ENCODE measurements around the gene LAMA1.

The LAMA1 gene

DNA sequence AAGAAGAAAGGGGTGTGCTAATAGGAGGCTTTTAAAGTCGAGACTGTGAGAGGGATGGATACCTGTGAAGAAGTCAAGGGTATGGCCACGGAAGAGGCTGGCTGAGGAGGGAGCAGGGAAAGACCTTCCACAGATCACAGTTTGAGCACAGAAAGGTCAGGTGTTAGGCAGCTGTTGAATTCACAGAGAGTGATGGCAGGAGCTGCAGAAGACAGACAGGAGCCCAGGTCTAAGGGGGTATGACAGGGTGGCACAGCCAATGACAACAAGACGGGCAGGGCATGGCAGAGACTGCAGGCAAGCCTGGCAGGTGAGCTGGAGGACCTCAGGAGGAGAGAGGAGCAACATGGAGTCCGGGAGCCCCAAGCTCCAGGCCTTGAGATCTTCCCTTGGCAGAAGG lies 163.1 kb downstream of the LAMA1 start:
- no peaks in the 10 kb centered on the region for H3K36me3 ChIP-seq
- no peaks in the 10 kb centered on the region for H3K27me3 ChIP-seq
- H3K27ac ChIP-seq: no peak overlapping the region
- TF ChIP-seq, protein P1, sequence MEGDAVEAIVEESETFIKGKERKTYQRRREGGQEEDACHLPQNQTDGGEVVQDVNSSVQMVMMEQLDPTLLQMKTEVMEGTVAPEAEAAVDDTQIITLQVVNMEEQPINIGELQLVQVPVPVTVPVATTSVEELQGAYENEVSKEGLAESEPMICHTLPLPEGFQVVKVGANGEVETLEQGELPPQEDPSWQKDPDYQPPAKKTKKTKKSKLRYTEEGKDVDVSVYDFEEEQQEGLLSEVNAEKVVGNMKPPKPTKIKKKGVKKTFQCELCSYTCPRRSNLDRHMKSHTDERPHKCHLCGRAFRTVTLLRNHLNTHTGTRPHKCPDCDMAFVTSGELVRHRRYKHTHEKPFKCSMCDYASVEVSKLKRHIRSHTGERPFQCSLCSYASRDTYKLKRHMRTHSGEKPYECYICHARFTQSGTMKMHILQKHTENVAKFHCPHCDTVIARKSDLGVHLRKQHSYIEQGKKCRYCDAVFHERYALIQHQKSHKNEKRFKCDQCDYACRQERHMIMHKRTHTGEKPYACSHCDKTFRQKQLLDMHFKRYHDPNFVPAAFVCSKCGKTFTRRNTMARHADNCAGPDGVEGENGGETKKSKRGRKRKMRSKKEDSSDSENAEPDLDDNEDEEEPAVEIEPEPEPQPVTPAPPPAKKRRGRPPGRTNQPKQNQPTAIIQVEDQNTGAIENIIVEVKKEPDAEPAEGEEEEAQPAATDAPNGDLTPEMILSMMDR (IDR thresholded peaks at IDR 0.05): no peak
- no peaks in the 10 kb centered on the region for H3K4me1 ChIP-seq (ENCODE audit: control insufficient read depth in 1 of 2, insufficient read depth in 1 of 2, low read depth in 1 of 2, low read length in 1 of 2)
- no peak overlapping the region for H3K4me3 ChIP-seq (ENCODE audit: low read depth in 1 of 2, low read length in 1 of 2)
- no peaks in the 10 kb centered on the region for H3K9me3 ChIP-seq

DNA sequence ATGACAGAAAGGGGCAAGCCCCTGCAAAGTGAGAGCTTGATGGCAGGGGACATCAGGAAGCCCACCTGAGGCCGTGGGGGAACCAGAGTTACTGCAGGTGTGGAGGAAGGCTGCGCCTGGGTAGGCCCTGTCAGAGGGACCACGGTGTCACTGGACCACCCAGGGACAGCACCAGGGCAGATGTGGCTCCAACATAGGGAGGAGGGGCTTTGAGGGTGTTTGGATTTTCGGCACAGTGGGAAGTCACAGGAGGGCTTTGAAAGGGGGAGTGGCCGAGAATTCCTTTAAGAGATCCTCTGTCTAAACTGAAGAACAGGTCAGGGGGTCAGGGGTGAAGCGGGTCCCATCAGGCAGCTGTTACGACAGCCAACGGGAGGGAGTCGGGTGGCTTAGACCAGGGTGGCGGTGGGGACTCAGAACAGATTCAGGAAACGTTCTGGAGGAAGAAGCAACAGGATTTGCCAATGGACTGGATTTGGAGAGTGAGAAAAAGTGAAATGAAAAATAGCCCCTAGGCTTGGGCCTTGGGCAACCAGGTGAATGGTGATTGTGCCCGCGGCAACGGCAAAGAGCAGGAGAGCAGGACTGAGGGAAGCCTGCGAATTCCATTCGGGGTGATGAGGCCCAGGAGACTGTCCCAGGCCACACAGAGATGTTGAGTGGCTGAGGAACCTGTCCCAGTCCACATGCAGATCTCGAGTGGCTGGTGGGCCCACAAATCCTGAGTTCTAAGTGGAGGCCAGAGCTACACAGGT lies 166.1 kb downstream of the LAMA1 start:
- Histone ChIP-seq H3K4me1 (ENCODE audit: control insufficient read depth in 1 of 2, insufficient read depth in 1 of 2, low read depth in 1 of 2, low read length in 1 of 2) (no peaks in the 10 kb centered on the region), H3K36me3 (no peaks in the 10 kb centered on the region), H3K4me3 (ENCODE audit: low read depth in 1 of 2, low read length in 1 of 2) (no peak overlapping the region), H3K27me3 (no peaks in the 10 kb centered on the region), H3K27ac (no peak overlapping the region), H3K9me3 (no peaks in the 10 kb centered on the region)
- TF ChIP-seq, protein P1 (IDR thresholded peaks at IDR 0.05): no peak

DNA sequence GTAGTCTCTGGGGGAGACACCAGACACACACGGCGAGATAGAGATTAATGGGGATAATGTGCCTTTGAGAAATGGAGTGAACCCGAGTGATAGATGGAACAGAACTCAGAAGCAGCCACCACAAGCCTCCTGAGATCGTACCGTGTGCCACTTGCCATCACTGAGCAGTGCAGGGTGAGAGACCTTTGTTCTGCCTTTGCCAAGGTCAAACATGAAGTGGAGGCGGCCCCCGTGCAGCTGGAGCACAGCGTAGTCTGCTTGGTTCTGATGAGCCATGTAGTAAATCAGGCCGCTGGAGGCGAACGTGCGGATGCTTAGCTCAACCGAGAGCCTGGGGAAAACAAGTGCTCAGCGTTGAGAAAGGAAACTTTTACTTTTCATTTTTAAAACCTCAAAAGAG lies 167.0 kb downstream of the LAMA1 start:
- H3K27ac ChIP-seq: no peak overlapping the region
- H3K4me1 ChIP-seq (ENCODE audit: control insufficient read depth in 1 of 2, insufficient read depth in 1 of 2, low read depth in 1 of 2, low read length in 1 of 2): no peaks in the 10 kb centered on the region
- TF ChIP-seq, protein P1 (IDR thresholded peaks at IDR 0.05): no peak
- no peaks in the 10 kb centered on the region for H3K36me3 ChIP-seq
- H3K9me3 ChIP-seq: no peaks in the 10 kb centered on the region
- no peaks in the 10 kb centered on the region for H3K27me3 ChIP-seq
- no peak overlapping the region for H3K4me3 ChIP-seq (ENCODE audit: low read depth in 1 of 2, low read length in 1 of 2)

DNA sequence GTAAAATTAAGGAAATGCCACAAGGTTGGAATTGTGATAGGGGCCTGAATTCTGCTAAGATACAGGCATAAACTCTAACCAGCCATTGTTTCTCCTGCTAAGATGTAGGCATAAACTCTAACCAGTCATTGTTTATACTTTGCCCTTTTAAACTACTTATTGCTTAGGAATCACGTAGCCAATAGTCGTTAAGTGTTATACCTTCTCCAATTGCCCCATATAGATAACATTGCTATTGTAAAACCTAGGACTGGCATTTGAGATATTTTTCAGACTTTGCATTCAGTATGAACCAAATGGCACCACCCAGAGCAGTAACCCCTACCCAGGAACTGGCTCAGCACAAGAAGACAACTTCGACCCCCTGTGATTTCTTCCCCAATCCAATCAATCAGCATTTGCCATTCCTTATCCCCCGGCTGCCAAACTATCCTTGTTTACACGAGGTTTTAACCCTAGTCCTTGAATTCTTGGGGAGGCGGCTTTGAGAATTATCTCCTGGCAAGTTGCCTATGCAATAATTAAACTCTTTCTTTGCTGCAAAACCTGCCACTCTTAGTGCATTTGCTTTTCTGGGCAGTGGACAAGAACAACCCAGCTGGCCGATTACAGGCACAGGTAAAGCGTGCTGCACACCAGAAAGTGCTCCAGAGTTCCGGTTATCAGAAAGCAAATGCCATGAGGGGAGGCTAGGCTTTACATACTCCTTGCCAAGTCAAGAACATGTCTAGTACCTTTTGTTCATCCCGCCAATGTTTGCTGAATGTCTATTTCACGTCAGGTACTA lies 167.6 kb downstream of the LAMA1 start:
- TF ChIP-seq, protein P1 (IDR thresholded peaks at IDR 0.05): no peak
- Histone ChIP-seq H3K36me3 (no peaks in the 10 kb centered on the region), H3K27me3 (no peaks in the 10 kb centered on the region), H3K27ac (no peak overlapping the region), H3K9me3 (no peaks in the 10 kb centered on the region), H3K4me1 (ENCODE audit: control insufficient read depth in 1 of 2, insufficient read depth in 1 of 2, low read depth in 1 of 2, low read length in 1 of 2) (no peaks in the 10 kb centered on the region), H3K4me3 (ENCODE audit: low read depth in 1 of 2, low read length in 1 of 2) (no peak overlapping the region)

DNA sequence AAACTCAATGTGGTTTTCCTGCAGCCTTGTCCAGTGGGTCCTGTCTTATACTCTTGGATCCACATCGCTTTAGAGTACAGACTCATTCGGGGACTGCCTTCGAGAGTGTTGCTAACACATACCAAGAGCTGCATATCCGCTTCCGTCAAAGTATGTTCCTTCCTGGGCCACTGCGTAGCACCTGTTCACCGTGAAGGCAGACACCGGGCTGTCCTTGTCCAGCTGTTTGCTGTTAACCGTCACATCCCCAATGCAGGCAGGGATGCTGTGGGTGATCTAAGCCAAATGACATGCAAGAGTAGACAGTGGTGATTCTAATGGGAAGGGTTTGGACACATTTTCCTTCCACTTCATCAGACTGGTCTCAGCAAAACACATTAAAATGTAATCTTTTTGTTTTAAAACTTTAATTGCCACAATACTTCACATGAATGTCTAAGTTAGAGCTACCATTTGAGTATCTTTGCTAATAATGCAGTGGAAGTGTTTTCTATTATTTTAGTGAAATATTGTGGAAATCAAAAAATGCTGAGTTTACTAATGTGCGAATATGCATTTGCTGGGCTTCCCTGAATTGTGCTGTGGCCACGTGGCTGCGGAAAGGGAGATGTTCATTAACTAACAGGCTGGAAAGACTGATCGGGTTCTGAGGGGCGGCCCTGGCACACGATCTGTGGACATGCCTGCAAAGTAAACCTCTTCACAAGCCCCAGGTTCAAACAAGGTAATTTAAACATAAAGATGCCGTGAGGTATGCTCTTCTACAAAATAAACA lies 169.1 kb downstream of the LAMA1 start:
- H3K9me3 ChIP-seq: no peaks in the 10 kb centered on the region
- H3K27ac ChIP-seq: no peak overlapping the region
- H3K36me3 ChIP-seq: no peaks in the 10 kb centered on the region
- TF ChIP-seq, protein P1 (IDR thresholded peaks at IDR 0.05): no peak
- no peaks in the 10 kb centered on the region for H3K27me3 ChIP-seq
- H3K4me3 ChIP-seq (ENCODE audit: low read depth in 1 of 2, low read length in 1 of 2): no peak overlapping the region
- no peaks in the 10 kb centered on the region for H3K4me1 ChIP-seq (ENCODE audit: control insufficient read depth in 1 of 2, insufficient read depth in 1 of 2, low read depth in 1 of 2, low read length in 1 of 2)
